ENCODE data around the gene SETD1B. TPM values are rescaled to one million over a fixed set of nuclear protein-coding genes. Genes with fewer than 3 reads are reported as not detected.

Gene SETD1B
- total RNA-seq, 1 donor from 2014 or later: 1.8 TPM

DNA sequence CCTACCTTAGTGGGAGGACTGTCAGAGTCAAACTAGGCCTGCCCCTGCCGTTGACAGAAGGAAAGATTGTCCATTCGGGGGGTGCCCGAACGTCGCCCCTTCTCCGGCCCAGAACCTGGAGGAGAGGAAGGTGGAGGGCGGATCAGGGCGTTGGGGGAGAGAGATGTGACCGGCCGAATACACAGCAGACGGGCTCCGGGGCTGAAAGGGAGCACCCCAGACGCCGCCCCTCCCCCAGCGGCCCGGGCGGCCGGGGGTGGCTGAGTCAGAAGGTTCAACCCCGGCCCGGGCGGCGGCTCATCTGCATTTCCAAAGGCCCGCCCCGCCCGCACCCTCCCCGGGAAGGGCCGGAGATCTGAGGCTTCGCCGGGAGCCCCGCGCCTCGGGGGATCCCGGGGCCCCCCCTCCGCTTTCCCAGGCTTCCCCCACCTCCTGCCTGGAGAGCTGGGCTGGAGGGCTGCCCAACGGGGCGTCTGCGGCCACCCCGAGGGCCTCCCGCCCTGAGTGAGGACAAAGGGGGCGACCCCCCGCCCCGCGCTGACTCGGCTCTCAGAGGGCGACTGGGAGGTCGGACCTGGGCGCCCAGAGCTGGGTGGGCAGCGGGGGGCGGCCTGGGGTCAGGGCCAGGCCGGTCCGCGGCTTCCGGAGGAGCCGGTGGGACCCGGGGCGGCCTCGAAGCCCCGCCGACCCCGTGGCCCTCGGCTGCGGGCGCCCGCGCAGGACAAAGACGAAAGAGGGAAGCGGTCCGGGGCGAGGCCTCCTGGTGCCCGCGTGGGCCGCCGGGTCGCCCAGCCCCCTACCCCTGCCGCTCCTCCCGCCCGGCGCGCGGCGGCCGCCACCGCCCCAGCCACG lies 3.7 kb upstream of the SETD1B start:
- peaks cover 36% of the 10 kb centered on the region for H3K4me1 Mint-ChIP-seq
- H3K36me3 ChIP-seq: no peaks in the 10 kb centered on the region
- peak overlapping the region; percentile 92 for H3K4me3 Mint-ChIP-seq
- H3K27me3 Mint-ChIP-seq (ENCODE audit: insufficient read depth, low read depth): peaks cover 12% of the 10 kb centered on the region
- DNase-seq (ENCODE audit: low spot score): peak; percentile 69
- peak overlapping the region; percentile 96 for H3K27ac ChIP-seq
- peaks cover 81% of the 10 kb centered on the region for H3F3A ChIP-seq (ENCODE audit: low read depth)
- peaks cover 82% of the 10 kb centered on the region for H3K79me2 ChIP-seq (ENCODE audit: low read depth)
- H3K4me2 ChIP-seq: peak overlapping the region; percentile 99
- H3K36me3 Mint-ChIP-seq: peaks cover 15% of the 10 kb centered on the region
- peaks cover 54% of the 10 kb centered on the region for H4K20me1 ChIP-seq (ENCODE audit: low read depth)
- peaks cover 25% of the 10 kb centered on the region for H3K4me1 ChIP-seq
- H3K9ac ChIP-seq: peak overlapping the region; percentile 66
- peak overlapping the region; percentile 84 for H3K4me3 ChIP-seq
- TF ChIP-seq EZH2 (IDR thresholded peaks at IDR 0.05) (no peak), EZH2phosphoT487 (IDR thresholded peaks at IDR 0.05) (no peak)
- TF ChIP-seq, protein P1, sequence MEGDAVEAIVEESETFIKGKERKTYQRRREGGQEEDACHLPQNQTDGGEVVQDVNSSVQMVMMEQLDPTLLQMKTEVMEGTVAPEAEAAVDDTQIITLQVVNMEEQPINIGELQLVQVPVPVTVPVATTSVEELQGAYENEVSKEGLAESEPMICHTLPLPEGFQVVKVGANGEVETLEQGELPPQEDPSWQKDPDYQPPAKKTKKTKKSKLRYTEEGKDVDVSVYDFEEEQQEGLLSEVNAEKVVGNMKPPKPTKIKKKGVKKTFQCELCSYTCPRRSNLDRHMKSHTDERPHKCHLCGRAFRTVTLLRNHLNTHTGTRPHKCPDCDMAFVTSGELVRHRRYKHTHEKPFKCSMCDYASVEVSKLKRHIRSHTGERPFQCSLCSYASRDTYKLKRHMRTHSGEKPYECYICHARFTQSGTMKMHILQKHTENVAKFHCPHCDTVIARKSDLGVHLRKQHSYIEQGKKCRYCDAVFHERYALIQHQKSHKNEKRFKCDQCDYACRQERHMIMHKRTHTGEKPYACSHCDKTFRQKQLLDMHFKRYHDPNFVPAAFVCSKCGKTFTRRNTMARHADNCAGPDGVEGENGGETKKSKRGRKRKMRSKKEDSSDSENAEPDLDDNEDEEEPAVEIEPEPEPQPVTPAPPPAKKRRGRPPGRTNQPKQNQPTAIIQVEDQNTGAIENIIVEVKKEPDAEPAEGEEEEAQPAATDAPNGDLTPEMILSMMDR (IDR thresholded peaks at IDR 0.05): no peak
- H3K9me3 ChIP-seq (ENCODE audit: low read depth): no peaks in the 10 kb centered on the region
- H3K27ac Mint-ChIP-seq: peak overlapping the region; percentile 99
- no peak overlapping the region for H2AFZ ChIP-seq (replicated peaks)
- no peaks in the 10 kb centered on the region for H3K9me3 Mint-ChIP-seq
- no peaks in the 10 kb centered on the region for H3K27me3 ChIP-seq

GRCh38 chr12:121800694-121801594 lies 2.9 kb upstream of the SETD1B start:
- TF ChIP-seq EZH2 (IDR thresholded peaks at IDR 0.05) (no peak), EZH2phosphoT487 (IDR thresholded peaks at IDR 0.05) (no peak)
- TF ChIP-seq, protein P1 (IDR thresholded peaks at IDR 0.05): no peak
- H3K27ac Mint-ChIP-seq: peak overlapping the region; percentile 100
- peaks cover 34% of the 10 kb centered on the region for H3K4me1 Mint-ChIP-seq
- Histone ChIP-seq H3K4me1 (peaks cover 29% of the 10 kb centered on the region), H3K4me2 (peak overlapping the region; percentile 99), H3K9ac (peak overlapping the region; percentile 84), H2AFZ (replicated peaks) (no peak overlapping the region), H3K27me3 (no peaks in the 10 kb centered on the region), H3K4me3 (peak overlapping the region; percentile 84), H3K79me2 (ENCODE audit: low read depth) (peaks cover 89% of the 10 kb centered on the region), H3K36me3 (no peaks in the 10 kb centered on the region), H3F3A (ENCODE audit: low read depth) (peaks cover 72% of the 10 kb centered on the region), H3K9me3 (ENCODE audit: low read depth) (no peaks in the 10 kb centered on the region), H3K27ac (peak overlapping the region; percentile 96), H4K20me1 (ENCODE audit: low read depth) (peaks cover 54% of the 10 kb centered on the region)
- peaks cover 15% of the 10 kb centered on the region for H3K36me3 Mint-ChIP-seq
- DNase-seq (ENCODE audit: low spot score): peak; percentile 89
- H3K4me3 Mint-ChIP-seq: peak overlapping the region; percentile 92
- no peaks in the 10 kb centered on the region for H3K9me3 Mint-ChIP-seq
- H3K27me3 Mint-ChIP-seq (ENCODE audit: insufficient read depth, low read depth): peaks cover 14% of the 10 kb centered on the region

- Histone ChIP-seq H3K9ac (peak overlapping the region; percentile 84), H3K27me3 (no peaks in the 10 kb centered on the region), H3K79me2 (ENCODE audit: low read depth) (peaks cover 89% of the 10 kb centered on the region), H3K27ac (peak overlapping the region; percentile 96), H3K36me3 (no peaks in the 10 kb centered on the region), H4K20me1 (ENCODE audit: low read depth) (peaks cover 54% of the 10 kb centered on the region), H3K9me3 (ENCODE audit: low read depth) (no peaks in the 10 kb centered on the region), H3F3A (ENCODE audit: low read depth) (peaks cover 70% of the 10 kb centered on the region), H3K4me3 (peak overlapping the region; percentile 84), H3K4me2 (peak overlapping the region; percentile 99), H2AFZ (replicated peaks) (no peak overlapping the region), H3K4me1 (peaks cover 37% of the 10 kb centered on the region)
- H3K9me3 Mint-ChIP-seq: no peaks in the 10 kb centered on the region
- H3K4me3 Mint-ChIP-seq: peak overlapping the region; percentile 92
- H3K27me3 Mint-ChIP-seq (ENCODE audit: insufficient read depth, low read depth): peaks cover 14% of the 10 kb centered on the region
- H3K4me1 Mint-ChIP-seq: peaks cover 41% of the 10 kb centered on the region
- DNase-seq (ENCODE audit: low spot score): peak; percentile 58
- TF ChIP-seq, protein P1 (IDR thresholded peaks at IDR 0.05): no peak
- TF ChIP-seq EZH2 (IDR thresholded peaks at IDR 0.05): no peak
- TF ChIP-seq EZH2phosphoT487 (IDR thresholded peaks at IDR 0.05): no peak
- peak overlapping the region; percentile 100 for H3K27ac Mint-ChIP-seq
- peaks cover 18% of the 10 kb centered on the region for H3K36me3 Mint-ChIP-seq
Observed at GRCh38 chr12:121801595-121802484, 2.0 kb upstream of the SETD1B start.
